ENCODE measurements around the gene ARMC3.
"Not testable (repeated sequence)": the region's sequence is repeated elsewhere in the genome, so short reads cannot be mapped to it uniquely, and the experiment has no call there.

ARMC3 gene

GRCh38 chr10:23048191-23048590 is 120.3 kb downstream of the ARMC3 start:
- DNase-seq (ENCODE audit: low read depth in 2 of 2) = no peak

DNA sequence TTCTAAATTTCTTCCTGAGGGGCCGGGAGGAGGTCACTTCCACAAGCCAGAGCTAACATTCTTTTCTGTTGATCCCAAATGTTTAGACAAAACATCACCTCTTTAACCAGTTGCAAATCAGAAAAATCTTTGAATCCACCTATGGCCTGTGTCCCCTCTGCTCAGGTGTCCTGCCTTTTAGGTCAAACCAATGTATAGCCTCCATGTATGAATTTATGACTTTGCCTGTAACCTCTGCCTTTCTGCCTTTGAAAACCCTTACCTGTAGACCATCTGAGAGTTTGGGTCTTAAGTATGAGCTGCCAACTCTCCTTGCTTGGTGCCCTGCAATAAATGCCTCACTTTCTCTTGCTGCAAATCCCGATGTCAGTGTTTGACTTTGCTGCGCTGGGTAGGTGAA is 123.4 kb downstream of the ARMC3 start:
- no peak for DNase-seq (ENCODE audit: low read depth in 2 of 2)

DNA sequence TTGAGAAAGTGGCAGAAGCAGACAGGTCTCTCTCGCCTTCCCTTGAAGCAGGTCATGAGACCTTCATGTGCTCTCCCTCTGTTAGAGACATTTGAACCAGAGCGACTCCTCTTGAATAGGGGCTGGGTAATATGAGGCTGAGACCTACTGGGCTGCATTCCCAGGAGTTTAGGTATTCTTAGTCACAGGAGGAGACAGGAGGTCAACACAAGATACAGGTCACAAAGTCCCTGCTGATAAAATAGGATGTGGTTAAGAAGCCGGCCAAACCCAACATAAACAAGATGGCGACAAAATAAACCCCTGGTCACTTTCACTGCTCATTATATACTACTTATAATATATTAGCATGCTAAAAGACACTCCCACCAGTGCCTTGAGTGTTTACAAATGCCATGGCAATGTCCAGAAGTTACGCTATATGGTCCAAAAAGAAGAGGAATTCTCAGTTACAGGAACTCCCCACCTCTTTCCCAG is 124.0 kb downstream of the ARMC3 start:
- no peak for DNase-seq (ENCODE audit: low read depth in 2 of 2)

DNA sequence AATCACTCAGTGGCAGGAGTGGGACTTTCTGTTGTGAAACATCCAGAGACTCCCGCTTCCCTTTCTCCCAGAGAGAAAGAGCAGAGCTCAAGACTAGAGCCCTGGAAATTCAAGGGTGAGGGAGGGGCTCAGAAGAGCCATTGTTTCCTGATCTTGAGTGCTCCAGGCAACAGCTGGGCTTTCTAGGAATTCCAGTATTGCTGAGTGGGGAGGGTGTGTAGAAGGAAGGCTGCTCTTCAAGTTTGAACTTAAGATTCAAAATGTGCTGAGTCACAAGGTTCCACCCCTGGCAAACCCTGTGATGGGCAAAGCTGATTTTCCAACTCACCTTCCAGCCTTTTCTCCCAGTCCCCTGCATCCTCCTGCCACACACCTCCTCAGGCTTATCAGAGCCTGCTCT is 125.2 kb downstream of the ARMC3 start:
- no peak for DNase-seq (ENCODE audit: low read depth in 2 of 2)

GRCh38 chr10:23055424-23056185 is 127.8 kb downstream of the ARMC3 start:
- no peak for DNase-seq (ENCODE audit: low read depth in 2 of 2)

GRCh38 chr10:23056186-23056579 is 128.3 kb downstream of the ARMC3 start:
- no peak for DNase-seq (ENCODE audit: low read depth in 2 of 2)

GRCh38 chr10:23058366-23058765 is 130.5 kb downstream of the ARMC3 start:
- no peak for DNase-seq (ENCODE audit: low read depth in 2 of 2)

GRCh38 chr10:23060918-23061317 is 133.1 kb downstream of the ARMC3 start:
- DNase-seq (ENCODE audit: low read depth in 2 of 2) = no peak

DNA sequence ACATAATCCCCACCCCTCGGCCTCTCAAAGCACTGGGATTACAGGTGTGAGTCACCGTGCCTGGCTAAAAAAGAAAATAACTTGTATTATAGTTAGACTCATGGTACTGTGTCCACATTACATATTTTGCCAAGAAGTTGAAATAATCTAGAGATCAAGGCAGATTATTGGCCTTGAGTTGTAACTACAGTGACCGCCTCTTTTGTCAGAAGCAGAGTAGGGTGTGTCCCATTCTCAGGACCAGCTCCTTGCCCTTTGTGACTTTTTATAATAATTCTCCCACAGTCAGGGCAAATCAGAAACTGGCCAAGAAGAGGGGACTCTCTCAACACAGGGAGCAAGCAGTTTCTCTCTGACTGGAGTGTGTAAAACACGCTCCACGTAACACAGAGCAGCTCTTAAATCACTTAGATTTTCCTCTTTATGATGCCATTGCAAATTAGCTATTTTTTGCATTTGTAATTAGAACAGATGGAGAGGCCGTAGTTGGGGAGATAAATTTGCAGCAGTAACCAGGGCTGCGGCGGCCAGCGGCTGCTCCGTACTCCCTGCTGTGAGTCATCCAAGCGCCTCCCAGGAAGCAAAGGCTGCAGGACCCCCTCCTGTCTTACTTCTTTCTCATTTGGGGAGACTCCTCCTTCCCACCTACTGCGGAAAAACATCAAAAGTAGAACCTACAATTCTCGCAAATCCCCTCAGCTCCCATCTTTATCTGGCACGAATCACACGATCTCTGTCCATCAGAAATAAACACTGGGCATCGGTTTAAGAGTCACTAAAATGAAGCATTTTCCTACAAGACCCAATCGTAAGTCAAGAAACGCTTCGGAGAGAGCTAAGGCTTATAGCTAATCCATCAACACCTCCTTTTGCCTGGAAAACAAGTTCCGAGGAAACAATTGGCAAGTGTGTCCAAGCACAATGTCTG is 135.5 kb downstream of the ARMC3 start:
- no peak for DNase-seq (ENCODE audit: low read depth in 2 of 2)

DNA sequence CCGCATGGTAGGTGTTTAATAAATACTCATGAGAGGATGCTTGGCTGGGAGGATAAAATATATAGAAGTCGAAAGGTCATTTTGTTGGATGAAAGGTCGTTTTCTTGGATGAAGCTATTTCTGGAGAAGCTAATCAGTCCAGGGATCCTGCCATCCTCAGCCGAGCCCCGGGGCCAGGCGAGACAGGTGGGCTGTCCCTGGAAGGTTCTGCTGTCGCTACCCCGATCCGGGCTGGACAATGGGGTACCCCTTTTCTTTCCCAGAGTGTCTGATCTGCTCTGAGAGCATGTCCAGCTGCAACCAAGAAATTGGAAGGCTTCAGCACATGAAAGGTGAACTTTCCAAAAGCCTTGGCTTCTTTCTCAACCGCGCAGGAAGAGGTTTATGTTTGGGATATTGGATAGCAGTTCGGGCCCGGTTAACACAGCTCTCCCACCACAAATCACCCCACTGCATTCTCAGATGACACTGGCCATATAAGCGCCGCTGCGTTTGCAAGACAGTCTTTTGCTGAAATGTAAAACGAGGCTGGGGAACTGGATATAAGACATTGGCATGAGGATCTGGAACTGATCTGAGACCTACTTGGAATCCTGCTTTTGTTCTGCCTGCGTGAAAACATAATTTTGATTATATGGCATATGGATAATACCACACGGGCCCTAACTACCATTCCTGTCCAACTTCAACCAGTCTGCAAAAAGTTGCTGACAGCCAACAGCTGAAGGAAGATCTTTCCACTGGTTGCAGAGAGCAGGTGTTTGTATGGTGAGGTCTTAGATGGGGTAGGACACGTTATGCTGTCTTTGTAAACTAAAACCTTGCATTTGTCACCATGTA is 136.3 kb downstream of the ARMC3 start:
- DNase-seq (ENCODE audit: low read depth in 2 of 2) = no peak

GRCh38 chr10:23064813-23065114 is 136.9 kb downstream of the ARMC3 start:
- not testable (repeated sequence) for DNase-seq (ENCODE audit: low read depth in 2 of 2)

DNA sequence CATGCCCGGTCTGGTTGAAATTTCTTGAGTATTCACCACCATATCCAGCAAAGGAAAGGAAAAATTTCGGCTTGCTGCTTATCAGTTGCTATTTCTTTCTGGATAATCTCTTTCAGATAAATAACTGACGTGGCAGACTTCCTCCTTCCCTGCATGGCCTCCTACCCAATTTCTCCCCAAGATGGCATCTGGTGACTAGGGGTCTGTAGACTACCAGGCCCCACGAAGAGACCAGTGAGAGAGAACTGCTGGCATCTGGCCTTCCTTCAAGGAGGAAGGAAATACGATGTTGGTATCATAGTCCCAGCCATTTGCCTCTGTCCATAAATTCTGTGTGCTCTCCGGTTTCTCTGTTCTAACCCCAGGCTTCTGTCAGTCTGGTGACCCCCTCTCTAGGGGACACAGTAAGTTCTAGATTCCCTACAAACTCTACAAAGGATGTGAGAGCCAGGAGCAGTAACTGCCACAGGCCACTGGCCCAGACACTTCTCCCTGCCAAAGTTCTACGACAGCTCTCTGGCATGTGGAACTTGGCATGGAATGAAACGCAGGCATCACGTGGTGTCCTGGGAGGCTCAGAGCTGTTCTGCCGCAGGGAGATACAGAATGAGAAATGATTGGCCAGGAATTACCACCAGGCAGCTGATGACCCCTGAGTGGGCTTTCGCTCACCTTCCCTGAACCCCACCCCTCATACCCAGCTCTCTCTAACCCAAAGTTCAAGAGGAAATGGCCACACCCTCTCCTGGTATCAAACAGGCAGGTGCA is 137.5 kb downstream of the ARMC3 start:
- no peak for DNase-seq (ENCODE audit: low read depth in 2 of 2)

DNA sequence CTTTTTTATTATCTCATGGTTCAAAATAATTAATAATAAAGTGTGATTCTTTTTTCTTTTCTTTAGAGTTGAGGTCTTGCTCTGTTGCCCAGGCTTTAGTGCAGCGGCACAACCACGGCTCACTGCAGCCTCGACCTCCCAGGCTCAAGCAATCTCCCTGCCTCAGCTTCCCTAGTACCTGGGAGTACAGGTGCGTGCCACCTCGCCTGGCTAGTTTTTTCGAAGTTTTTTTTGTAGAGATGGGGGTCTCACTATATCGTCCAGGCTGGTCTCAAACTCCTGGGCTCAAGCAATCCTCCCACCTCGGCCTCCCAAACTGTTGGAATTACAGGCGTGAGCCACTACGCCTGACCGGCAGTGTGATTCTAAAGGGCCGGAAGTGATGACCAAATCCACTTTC is 139.5 kb downstream of the ARMC3 start:
- DNase-seq (ENCODE audit: low read depth in 2 of 2) = no peak

DNA sequence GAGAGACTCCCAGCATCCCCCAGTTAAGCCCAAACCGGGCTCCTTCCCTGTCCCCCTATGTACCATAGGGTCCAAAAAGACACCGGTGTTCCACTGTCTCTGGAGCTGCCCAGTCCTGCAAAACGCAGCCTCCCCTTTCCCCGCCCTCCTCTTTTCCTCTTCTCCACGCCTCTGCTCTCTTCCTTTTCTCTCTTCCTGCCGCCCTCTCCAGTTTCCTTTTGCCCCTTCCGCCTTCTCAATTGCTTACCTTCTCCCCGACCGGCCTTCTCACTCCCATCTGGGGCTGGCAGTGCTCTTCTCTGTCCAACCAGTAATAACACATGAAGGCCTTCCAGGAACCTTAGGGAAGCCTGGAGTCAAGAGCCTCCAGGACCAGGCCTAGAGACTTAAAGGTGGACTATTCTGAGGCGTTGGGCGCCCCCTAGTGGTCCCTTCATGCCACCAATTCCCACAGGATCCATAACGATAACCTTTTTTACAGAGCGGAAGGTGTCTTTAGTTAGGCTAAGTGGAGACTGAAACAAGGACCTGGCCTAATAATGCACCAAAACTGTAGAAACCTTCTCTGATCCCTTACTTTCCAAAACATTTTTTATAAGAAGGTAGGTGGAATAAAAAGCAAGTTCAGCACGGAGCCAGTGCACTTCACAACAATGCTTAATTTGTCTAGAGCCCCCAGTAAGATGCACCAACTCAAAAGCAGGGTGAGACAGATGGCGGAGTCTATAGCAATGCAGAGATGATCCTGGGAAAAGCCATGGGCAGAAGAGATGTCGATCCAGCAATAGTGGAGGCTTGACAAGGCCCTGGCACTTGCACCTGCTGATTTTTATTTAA is 140.3 kb downstream of the ARMC3 start:
- DNase-seq (ENCODE audit: low read depth in 2 of 2) = peak; percentile 18 to 52

DNA sequence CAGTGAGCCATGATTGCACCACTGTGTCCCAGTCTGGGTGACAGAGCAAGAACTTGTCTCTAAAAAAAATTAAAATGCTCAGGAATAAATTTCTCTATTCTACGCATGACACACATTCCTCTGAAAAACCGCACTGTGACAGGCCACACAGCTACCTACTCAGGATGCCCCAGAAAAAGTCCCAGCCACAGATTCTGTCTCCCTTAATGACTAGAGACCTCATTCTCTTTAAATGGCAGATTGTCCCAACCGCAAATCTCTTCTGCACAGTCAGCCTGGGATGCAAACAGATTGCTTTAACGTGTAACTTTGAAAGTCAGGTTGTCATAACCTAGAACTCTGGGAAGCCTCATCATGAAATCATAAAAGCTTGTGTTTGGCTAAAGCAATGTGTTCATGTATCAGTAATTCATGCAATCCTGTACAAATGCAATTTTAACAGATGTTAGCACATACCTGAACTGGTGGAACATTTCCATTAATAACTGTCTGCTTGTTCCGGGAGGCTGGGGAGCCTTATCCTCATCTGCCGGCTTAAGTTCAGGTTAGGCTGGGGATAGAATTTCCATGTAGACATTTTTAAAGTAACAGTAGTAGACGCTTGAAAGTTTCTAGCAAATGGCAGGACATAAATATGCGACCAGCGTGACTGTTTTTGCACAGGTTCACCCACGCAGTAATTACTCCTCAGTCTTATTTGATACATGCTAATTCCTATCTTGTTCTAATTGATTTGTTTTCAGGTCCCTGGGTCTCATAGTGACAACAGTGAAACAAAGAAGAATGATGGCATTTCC is 141.4 kb downstream of the ARMC3 start:
- DNase-seq (ENCODE audit: low read depth in 2 of 2) = no peak

GRCh38 chr10:23070092-23070912 is 142.4 kb downstream of the ARMC3 start:
- DNase-seq (ENCODE audit: low read depth in 2 of 2) = not testable (repeated sequence)

- DNase-seq (ENCODE audit: low read depth in 2 of 2) = no peak
Measured at GRCh38 chr10:23070913-23071218, 143.0 kb downstream of the ARMC3 start.

DNA sequence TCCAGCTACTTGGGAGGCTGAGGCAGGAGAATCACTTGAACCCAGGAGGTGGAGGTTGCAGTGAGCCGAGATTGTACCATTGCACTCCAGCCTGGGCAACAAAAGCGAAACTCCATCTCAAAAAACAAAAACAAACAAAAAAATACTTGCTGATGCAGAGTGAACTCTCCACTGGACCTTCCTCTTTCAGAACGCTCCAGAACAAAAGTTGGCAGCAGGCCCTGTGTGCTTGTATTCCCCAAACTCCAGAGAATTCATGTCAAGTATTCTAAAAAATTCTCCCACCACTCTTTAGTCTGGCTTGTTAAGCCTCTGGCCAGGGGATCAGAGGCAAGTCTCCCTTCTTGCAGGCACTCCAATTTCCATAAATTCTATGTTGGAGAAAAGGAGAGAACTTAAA is 144.7 kb downstream of the ARMC3 start:
- DNase-seq (ENCODE audit: low read depth in 2 of 2) = not testable (repeated sequence)

DNA sequence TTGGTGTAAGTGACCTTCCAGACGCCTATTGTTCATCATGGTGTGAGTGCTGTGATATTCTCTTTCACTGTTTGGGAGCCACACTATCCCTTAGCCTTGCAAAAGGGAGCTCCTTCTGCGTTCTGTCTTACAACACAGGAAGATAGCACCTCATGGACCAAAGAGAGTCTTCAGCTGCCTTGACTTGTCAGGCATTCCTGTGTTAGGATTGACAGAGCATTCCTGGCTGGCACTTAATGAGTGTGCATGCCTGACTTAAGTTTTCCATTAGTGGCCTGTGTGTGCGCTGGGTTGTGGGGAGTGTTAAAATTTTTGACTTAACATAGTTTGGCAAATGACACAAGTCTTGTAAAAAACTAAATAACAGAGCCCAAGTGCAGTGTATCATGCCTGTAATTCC is 145.7 kb downstream of the ARMC3 start:
- no peak for DNase-seq (ENCODE audit: low read depth in 2 of 2)

All from stimulated activated CD8-positive, alpha-beta memory T cell treated with anti-CD3 and anti-CD28 coated beads, Interleukin-7, amount 100 ng/mL, for 1 hour (primary cell).